ENCODE data around the gene PDGFD.

PDGFD gene

GRCh38 chr11:103923451-103923931 lies 240.5 kb downstream of the PDGFD start:
- Histone ChIP-seq H3K27me3 (ENCODE audit: low read depth, low read length) (no peaks in the 10 kb centered on the region), H3K79me2 (ENCODE audit: low read length) (no peaks in the 10 kb centered on the region), H4K20me1 (ENCODE audit: insufficient read depth, low read length) (no peaks in the 10 kb centered on the region), H3K9me3 (ENCODE audit: insufficient read depth, low read length) (no peaks in the 10 kb centered on the region), H3K4me1 (ENCODE audit: low read length) (peaks cover 23% of the 10 kb centered on the region), H3K4me2 (ENCODE audit: low read length) (no peak overlapping the region), H3K27ac (ENCODE audit: low read length) (no peak overlapping the region), H2AFZ (ENCODE audit: low read depth, low read length) (no peak overlapping the region), H3K36me3 (replicated peaks; ENCODE audit: low read depth, low read length) (no peaks in the 10 kb centered on the region), H3K9ac (ENCODE audit: low read length) (no peak overlapping the region), H3K4me3 (ENCODE audit: low read length) (no peak overlapping the region)
- TF ChIP-seq EZH2phosphoT487 (IDR thresholded peaks at IDR 0.05; ENCODE audit: low read depth) (no peak), CTCF (IDR thresholded peaks at IDR 0.05; ENCODE audit: low read depth, low read length) (no peak)

GRCh38 chr11:103920933-103921332 lies 243.0 kb downstream of the PDGFD start:
- Histone ChIP-seq H4K20me1 (ENCODE audit: insufficient read depth, low read length) (no peaks in the 10 kb centered on the region), H3K79me2 (ENCODE audit: low read length) (no peaks in the 10 kb centered on the region), H3K9me3 (ENCODE audit: insufficient read depth, low read length) (no peaks in the 10 kb centered on the region), H3K4me3 (ENCODE audit: low read length) (no peak overlapping the region), H2AFZ (ENCODE audit: low read depth, low read length) (no peak overlapping the region), H3K9ac (ENCODE audit: low read length) (no peak overlapping the region), H3K4me2 (ENCODE audit: low read length) (no peak overlapping the region), H3K27me3 (ENCODE audit: low read depth, low read length) (no peaks in the 10 kb centered on the region), H3K27ac (ENCODE audit: low read length) (no peak overlapping the region), H3K36me3 (replicated peaks; ENCODE audit: low read depth, low read length) (no peaks in the 10 kb centered on the region), H3K4me1 (ENCODE audit: low read length) (peaks cover 14% of the 10 kb centered on the region)
- no peak for TF ChIP-seq EZH2phosphoT487 (IDR thresholded peaks at IDR 0.05; ENCODE audit: low read depth)
- peak; percentile 44 for TF ChIP-seq CTCF (IDR thresholded peaks at IDR 0.05; ENCODE audit: low read depth, low read length)

- Histone ChIP-seq H3K36me3 (replicated peaks; ENCODE audit: low read depth, low read length) (no peaks in the 10 kb centered on the region), H3K27ac (ENCODE audit: low read length) (no peak overlapping the region), H3K4me2 (ENCODE audit: low read length) (no peak overlapping the region), H2AFZ (ENCODE audit: low read depth, low read length) (no peak overlapping the region), H3K79me2 (ENCODE audit: low read length) (no peaks in the 10 kb centered on the region), H3K9ac (ENCODE audit: low read length) (no peak overlapping the region), H3K4me1 (ENCODE audit: low read length) (peaks cover 14% of the 10 kb centered on the region), H3K9me3 (ENCODE audit: insufficient read depth, low read length) (no peaks in the 10 kb centered on the region), H4K20me1 (ENCODE audit: insufficient read depth, low read length) (no peaks in the 10 kb centered on the region), H3K4me3 (ENCODE audit: low read length) (no peak overlapping the region), H3K27me3 (ENCODE audit: low read depth, low read length) (no peaks in the 10 kb centered on the region)
- TF ChIP-seq CTCF (IDR thresholded peaks at IDR 0.05; ENCODE audit: low read depth, low read length): no peak
- no peak for TF ChIP-seq EZH2phosphoT487 (IDR thresholded peaks at IDR 0.05; ENCODE audit: low read depth)
Observed at GRCh38 chr11:103920449-103920848, 243.5 kb downstream of the PDGFD start.

- Histone ChIP-seq H2AFZ (ENCODE audit: low read depth, low read length) (no peak overlapping the region), H4K20me1 (ENCODE audit: insufficient read depth, low read length) (no peaks in the 10 kb centered on the region), H3K4me2 (ENCODE audit: low read length) (no peak overlapping the region), H3K27me3 (ENCODE audit: low read depth, low read length) (no peaks in the 10 kb centered on the region), H3K4me3 (ENCODE audit: low read length) (no peak overlapping the region), H3K79me2 (ENCODE audit: low read length) (no peaks in the 10 kb centered on the region), H3K4me1 (ENCODE audit: low read length) (peaks cover 6% of the 10 kb centered on the region), H3K27ac (ENCODE audit: low read length) (no peak overlapping the region), H3K36me3 (replicated peaks; ENCODE audit: low read depth, low read length) (no peaks in the 10 kb centered on the region), H3K9me3 (ENCODE audit: insufficient read depth, low read length) (no peaks in the 10 kb centered on the region), H3K9ac (ENCODE audit: low read length) (no peak overlapping the region)
- TF ChIP-seq CTCF (IDR thresholded peaks at IDR 0.05; ENCODE audit: low read depth, low read length): no peak
Observed at GRCh38 chr11:103910721-103911120, 253.2 kb downstream of the PDGFD start.

Data from OCI-LY3 (cell line).